Hepatocyte (in vitro differentiated cells): ENCODE data around the gene ALPK1. TPM values are rescaled to one million over a fixed set of nuclear protein-coding genes. Genes with fewer than 3 reads are reported as not detected.
"Not testable (repeated sequence)": the region's sequence is repeated elsewhere in the genome, so short reads cannot be mapped to it uniquely, and the experiment has no call there.

Source experiments
- DNase-seq: peaks from one replicate; pipeline ENCODE4 v3.0.0-alpha.2; 2016; ENCODE audit warnings: low spot score
- H2AFZ ChIP-seq: fragments of 200-600 bp; sonication (generic); 2 replicates; pipeline ENCODE4 v1.6.0; 2016; ENCODE audit warnings: antibody characterized with exemption, mild to moderate bottlenecking
- H3K27ac ChIP-seq: fragments of 200-600 bp; sonication (generic); 2 replicates; pipeline ENCODE4 v1.5.1; 2016; ENCODE audit warnings: mild to moderate bottlenecking
- H3K27me3 ChIP-seq: fragments of 200-600 bp; sonication (generic); 2 replicates; pipeline ENCODE4 v1.6.1; 2016
- H3K36me3 ChIP-seq: fragments of 200-600 bp; sonication (generic); replicated peaks from 2 replicates; pipeline ENCODE4 v1.5.1; 2016; ENCODE audit warnings: low read depth; ENCODE audit not compliant: insufficient read depth
- H3K4me1 ChIP-seq: fragments of 200-600 bp; sonication (generic); 2 replicates; pipeline ENCODE4 v1.5.1; 2016; ENCODE audit warnings: mild to moderate bottlenecking, moderate library complexity; ENCODE audit not compliant: insufficient read depth
- H3K4me2 ChIP-seq: fragments of 200-600 bp; sonication (generic); 2 replicates; pipeline ENCODE4 v1.6.0; 2016
- H3K4me3 ChIP-seq: fragments of 200-600 bp; sonication (generic); 2 replicates; pipeline ENCODE4 v1.5.1; 2016; ENCODE audit warnings: mild to moderate bottlenecking
- H3K79me2 ChIP-seq: fragments of 200-600 bp; sonication (generic); 2 replicates; pipeline ENCODE4 v1.6.0; 2017; ENCODE audit warnings: mild to moderate bottlenecking
- H3K9me2 ChIP-seq: fragments of 200-600 bp; sonication (generic); replicated peaks from 2 replicates; pipeline ENCODE4 v1.6.0; 2017; ENCODE audit warnings: mild to moderate bottlenecking; ENCODE audit not compliant: insufficient read depth
- H3K9me3 ChIP-seq: fragments of 200-600 bp; sonication (generic); 2 replicates; pipeline ENCODE4 v1.5.1; 2016; ENCODE audit warnings: low read depth, mild to moderate bottlenecking
- H4K20me1 ChIP-seq: fragments of 200-600 bp; sonication (generic); 2 replicates; pipeline ENCODE4 v1.6.0; 2016; ENCODE audit warnings: mild to moderate bottlenecking; ENCODE audit not compliant: insufficient read depth, poor library complexity, severe bottlenecking
- CTCF ChIP-seq: fragments of 200-600 bp; sonication (generic); IDR thresholded peaks from 2 replicates; pipeline ENCODE4 v1.5.1; 2016; ENCODE audit warnings: antibody characterized with exemption, mild to moderate bottlenecking; ENCODE audit not compliant: poor library complexity
- EZH2 ChIP-seq: fragments of 200-600 bp; sonication (generic); IDR thresholded peaks from 2 replicates; pipeline ENCODE4 v1.6.1; 2016; ENCODE audit warnings: antibody characterized with exemption, mild to moderate bottlenecking, borderline replicate concordance
- EZH2phosphoT487 ChIP-seq: fragments of 200-600 bp; sonication (generic); IDR thresholded peaks from one replicate; pipeline ENCODE4 v1.6.1; 2018; ENCODE audit warnings: antibody characterized with exemption, mild to moderate bottlenecking, low read depth, moderate library complexity; ENCODE audit not compliant: unreplicated experiment, severe bottlenecking
- WGBS: methylation state at CpG from one replicate; pipeline ENCODE4 v1.1.6; 2016; ENCODE audit warnings: low lambda C conversion rate; ENCODE audit errors: missing lambda C conversion rate; 5-methylcytosine and 5-hydroxymethylcytosine counted together
- polyA plus RNA-seq: library from polyadenylated mRNA; unstranded; fragments of >200 nt; fragmentation: Nextera tagmentation; extraction: Ambion mirVana; gene quantifications from 2 replicates; pipeline ENCODE4 v1.2.1, GENCODE V29; 2016
- total RNA-seq: library from RNA; depleted of rRNA; stranded (reverse); fragments of >200 nt; gene quantifications from 2 replicates; pipeline ENCODE4 v1.2.3, GENCODE V29; 2014

Gene ALPK1
- total and polyA plus RNA-seq, 2 experiments from 2014 or later = 7.1 to 16.6 TPM

- peaks cover 3% of the 10 kb centered on the region for H3K4me1 ChIP-seq
- H3K4me2 ChIP-seq = no peak overlapping the region
- WGBS = 75% methylated on average over 5 of the region's 5 CpGs
- no peaks in the 10 kb centered on the region for H4K20me1 ChIP-seq
- no peaks in the 10 kb centered on the region for H3K9me2 ChIP-seq
- no peak overlapping the region for H3K4me3 ChIP-seq
- no peak for TF ChIP-seq EZH2phosphoT487
- H3K36me3 ChIP-seq = no peaks in the 10 kb centered on the region
- no peak for DNase-seq
- peaks cover 2% of the 10 kb centered on the region for H3K79me2 ChIP-seq
- no peaks in the 10 kb centered on the region for H3K27me3 ChIP-seq
- no peaks in the 10 kb centered on the region for H3K9me3 ChIP-seq
- H2AFZ ChIP-seq = no peak overlapping the region
- H3K27ac ChIP-seq = no peak overlapping the region
These were observed 5.4 kb downstream of the ALPK1 start for GRCh38 chr4:112302320-112303274.

GRCh38 chr4:112305477-112305876 lies 8.3 kb downstream of the ALPK1 start:
- not testable (repeated sequence) for H3K9me3 ChIP-seq, H3K4me1 ChIP-seq, H3K79me2 ChIP-seq

GRCh38 chr4:112309263-112309791 lies 12.2 kb downstream of the ALPK1 start:
- H3K4me1 ChIP-seq, H4K20me1 ChIP-seq, H3K27ac ChIP-seq, H3K9me2 ChIP-seq, H3K4me3 ChIP-seq, DNase-seq, H3K27me3 ChIP-seq, H2AFZ ChIP-seq, H3K36me3 ChIP-seq, H3K79me2 ChIP-seq, H3K9me3 ChIP-seq: not testable (repeated sequence)
- peak overlapping the region; percentile 62 for H3K4me2 ChIP-seq
- 48% methylated on average over 12 of the region's 12 CpGs for WGBS

More at GRCh38 chr4:112305477-112305876, 8.3 kb downstream of the ALPK1 start:
- not testable (repeated sequence) for H2AFZ ChIP-seq, H3K27me3 ChIP-seq, H3K36me3 ChIP-seq, DNase-seq, H4K20me1 ChIP-seq, H3K4me2 ChIP-seq, H3K9me2 ChIP-seq, H3K27ac ChIP-seq, H3K4me3 ChIP-seq
- 100% methylated on average over 2 of the region's 3 CpGs for WGBS

- no peak overlapping the region for H2AFZ ChIP-seq
- no peak for TF ChIP-seq EZH2phosphoT487
- TF ChIP-seq EZH2 = no peak
- no peak for TF ChIP-seq CTCF
- no peaks in the 10 kb centered on the region for H3K79me2 ChIP-seq
- 82% methylated on average over 5 of the region's 5 CpGs for WGBS
- no peak overlapping the region for H3K4me2 ChIP-seq
- no peaks in the 10 kb centered on the region for H3K9me2 ChIP-seq
- no peaks in the 10 kb centered on the region for H3K27me3 ChIP-seq
- no peaks in the 10 kb centered on the region for H3K9me3 ChIP-seq
- H3K27ac ChIP-seq = no peak overlapping the region
- no peaks in the 10 kb centered on the region for H3K36me3 ChIP-seq
- no peaks in the 10 kb centered on the region for H4K20me1 ChIP-seq
- no peak overlapping the region for H3K4me3 ChIP-seq
- no peak for DNase-seq
- H3K4me1 ChIP-seq = no peaks in the 10 kb centered on the region
These were observed 14.3 kb downstream of the ALPK1 start for GRCh38 chr4:112311516-112311915.
